HepG2 (cell line): ENCODE results near the gene CNGA1. TPM values are rescaled to one million over a fixed set of nuclear protein-coding genes. Genes with fewer than 3 reads are reported as not detected.

Source experiments
- DPF2 ChIP-seq: sonication (generic); formaldehyde crosslinking; IDR thresholded peaks from 2 replicates; pipeline ENCODE4 v1.4.0; 2020; ENCODE audit warnings: mild to moderate bottlenecking, low read depth, missing genetic modification reagents, borderline replicate concordance
- ETV5 ChIP-seq: IDR thresholded peaks from 2 replicates; pipeline ENCODE4 v1.6.1; 2018; ENCODE audit warnings: missing biosample characterization, missing genetic modification reagents, inconsistent platforms, borderline replicate concordance
- FOXO1 ChIP-seq: sonication (generic); formaldehyde crosslinking; IDR thresholded peaks from 2 replicates; pipeline ENCODE4 v1.4.0; 2020; ENCODE audit warnings: missing genetic modification reagents
- NCOA2 ChIP-seq: sonication (generic); formaldehyde crosslinking; IDR thresholded peaks from 2 replicates; pipeline ENCODE4 v1.8.0; 2022; ENCODE audit warnings: inconsistent platforms
- NFIC ChIP-seq: IDR thresholded peaks from 2 replicates; pipeline ENCODE4 v1.6.1; 2012; ENCODE audit warnings: mild to moderate bottlenecking, low read length, inconsistent platforms
- NR2F1 ChIP-seq, 2 experiments: fragments of 450-650 bp in 1 of 2; formaldehyde crosslinking in 1 of 2; IDR thresholded peaks; 2 replicates each; pipeline versions ENCODE4 v1.5.0 to v1.6.1; 2016 to 2020; ENCODE audit warnings: mild to moderate bottlenecking in 1 of 2, missing compliant biosample characterization in 1 of 2, missing genetic modification reagents in 1 of 2, moderate library complexity in 1 of 2
- NR2F2 ChIP-seq: IDR thresholded peaks from 2 replicates; pipeline ENCODE4 v1.6.1; 2012; ENCODE audit warnings: low read depth, inconsistent platforms, borderline replicate concordance
- RELA ChIP-seq: sonication (generic); formaldehyde crosslinking; IDR thresholded peaks from 2 replicates; pipeline ENCODE4 v1.4.0; 2020; ENCODE audit warnings: missing genetic modification reagents
- SALL1 ChIP-seq: sonication (generic); formaldehyde crosslinking; IDR thresholded peaks from 2 replicates; pipeline ENCODE4 v1.8.0; 2022; ENCODE audit warnings: mild to moderate bottlenecking, missing genetic modification reagents
- SALL2 ChIP-seq: sonication (generic); formaldehyde crosslinking; IDR thresholded peaks from 2 replicates; pipeline ENCODE4 v1.8.1; 2023; ENCODE audit warnings: mild to moderate bottlenecking, missing genetic modification reagents, inconsistent platforms
- SAP130 ChIP-seq: IDR thresholded peaks from 2 replicates; pipeline ENCODE4 v1.6.1; 2016; ENCODE audit warnings: low read depth
- TEAD3 ChIP-seq: optimal IDR thresholded peaks from 2 replicates; pipeline ENCODE3; 2016; ENCODE audit warnings: borderline replicate concordance
- ZBTB8A ChIP-seq: sonication (generic); formaldehyde crosslinking; IDR thresholded peaks from 2 replicates; pipeline ENCODE4 v1.4.0; 2020; ENCODE audit warnings: mild to moderate bottlenecking, low read depth, missing genetic modification reagents, borderline replicate concordance
- polyA plus RNA-seq, 8 experiments: library from polyadenylated mRNA; depleted of rRNA in 3 of 8; stranded (reverse) in 7 of 8; unstranded in 1 of 8; fragments of >200 nt; fragmentation: Illumina TruSeq in 4 of 8; extraction: Trizol in 4 of 8; gene quantifications; 2 replicates each; pipeline versions ENCODE4 v1.2.1 to v1.2.3, GENCODE V29; 2011 to 2016; ENCODE audit warnings: low read depth in 4 of 8, missing spikeins in 1 of 8, mixed read lengths in 1 of 8; ENCODE audit not compliant: insufficient read depth in 1 of 8
- total RNA-seq, 5 experiments: library from RNA; depleted of rRNA; stranded (reverse); fragments of >200 nt; fragmentation: Illumina TruSeq; extraction: Trizol; gene quantifications; 2 replicates each; pipeline ENCODE4 v1.2.3, GENCODE V29; 2016; ENCODE audit warnings: low read depth in 1 of 5
- TF ChIP-seq, protein P1 (sequence below), 2 experiments: sonication (generic) in 1 of 2; formaldehyde crosslinking in 1 of 2; IDR thresholded peaks; 2 replicates each; pipeline versions ENCODE4 v1.4.0 to v1.6.1; 2016 to 2020; ENCODE audit warnings: borderline replicate concordance in 1 of 2, low read depth in 1 of 2, mild to moderate bottlenecking in 1 of 2, missing genetic modification reagents in 1 of 2
- TF ChIP-seq, protein P2 (sequence below), 2 experiments: IDR thresholded peaks; 2 replicates each; pipeline ENCODE4 v1.6.1; 2011 to 2012; ENCODE audit warnings: low read length in 2 of 2, borderline replicate concordance in 1 of 2, low read depth in 1 of 2, mild to moderate bottlenecking in 1 of 2, moderate library complexity in 1 of 2
- TF ChIP-seq, protein P3 (sequence below): sonication (generic); formaldehyde crosslinking; IDR thresholded peaks from 2 replicates; pipeline ENCODE4 v1.4.0; 2020; ENCODE audit warnings: mild to moderate bottlenecking, missing genetic modification reagents

The CNGA1 gene
- total and polyA plus RNA-seq, 2 of the 13 experiments (the other 11 are each of a cell fraction or from before 2014, with no cell fraction given) = 0.22 to 0.40 TPM

DNA sequence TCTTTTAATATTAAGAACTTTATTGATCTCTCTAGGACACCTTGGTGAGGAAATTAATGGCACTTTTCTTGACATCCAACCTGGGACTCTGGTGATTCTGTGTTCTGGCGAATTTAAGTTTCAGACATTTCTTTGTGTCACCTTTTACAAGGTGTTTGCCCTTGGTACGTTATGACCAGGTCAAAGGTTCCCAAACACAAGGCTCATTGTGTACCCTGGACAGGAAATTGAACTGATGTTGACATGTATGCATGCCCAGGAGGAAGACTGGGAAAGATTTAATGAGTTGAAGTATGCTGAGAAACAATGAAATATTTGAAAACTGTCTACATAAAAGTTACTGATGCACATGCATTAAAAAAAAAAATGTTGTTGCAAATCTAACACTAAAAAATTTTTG, 22.2 kb upstream of the CNGA1 start (continued):
- TF ChIP-seq, protein P1, sequence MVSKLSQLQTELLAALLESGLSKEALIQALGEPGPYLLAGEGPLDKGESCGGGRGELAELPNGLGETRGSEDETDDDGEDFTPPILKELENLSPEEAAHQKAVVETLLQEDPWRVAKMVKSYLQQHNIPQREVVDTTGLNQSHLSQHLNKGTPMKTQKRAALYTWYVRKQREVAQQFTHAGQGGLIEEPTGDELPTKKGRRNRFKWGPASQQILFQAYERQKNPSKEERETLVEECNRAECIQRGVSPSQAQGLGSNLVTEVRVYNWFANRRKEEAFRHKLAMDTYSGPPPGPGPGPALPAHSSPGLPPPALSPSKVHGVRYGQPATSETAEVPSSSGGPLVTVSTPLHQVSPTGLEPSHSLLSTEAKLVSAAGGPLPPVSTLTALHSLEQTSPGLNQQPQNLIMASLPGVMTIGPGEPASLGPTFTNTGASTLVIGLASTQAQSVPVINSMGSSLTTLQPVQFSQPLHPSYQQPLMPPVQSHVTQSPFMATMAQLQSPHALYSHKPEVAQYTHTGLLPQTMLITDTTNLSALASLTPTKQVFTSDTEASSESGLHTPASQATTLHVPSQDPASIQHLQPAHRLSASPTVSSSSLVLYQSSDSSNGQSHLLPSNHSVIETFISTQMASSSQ (IDR thresholded peaks at IDR 0.05; ENCODE audit: low read depth) = 0 out of 2 replicates have a peak, but pooled peaks have one; percentile 21
- TF ChIP-seq, protein P1 (CRISPR knock-in tag; IDR thresholded peaks at IDR 0.05; ENCODE audit: borderline replicate concordance) = no peak
- TF ChIP-seq NR2F2 (peak; percentile 18; the same call in 1 of the 2 replicates), SALL1 (peak; percentile 74; the same call in 1 of the 2 replicates), SALL2 (no peak), TEAD3 (CRISPR knock-in tag) (peak; percentile 43), ZBTB8A (CRISPR knock-in tag) (no peak), NCOA2 (CRISPR knock-in tag) (0 out of 2 replicates have a peak, but pooled peaks have one; percentile 20), FOXO1 (CRISPR knock-in tag) (peak; percentile 72; the same call in 1 of the 2 replicates), SAP130 (CRISPR knock-in tag) (peak; percentile 34; the same call in 1 of the 2 replicates), NFIC (peak; percentile 32; the same call in 1 of the 2 replicates), ETV5 (CRISPR knock-in tag) (peak; percentile 87; the same call in 1 of the 2 replicates), RELA (CRISPR knock-in tag) (no peak), DPF2 (CRISPR knock-in tag) (peak; percentile 35; the same call in 1 of the 2 replicates), NR2F1 (CRISPR knock-in tag; IDR thresholded peaks at IDR 0.05) (peak; percentile 54 to 62; a peak in 3 of 4 replicates)
- TF ChIP-seq, protein P2, sequence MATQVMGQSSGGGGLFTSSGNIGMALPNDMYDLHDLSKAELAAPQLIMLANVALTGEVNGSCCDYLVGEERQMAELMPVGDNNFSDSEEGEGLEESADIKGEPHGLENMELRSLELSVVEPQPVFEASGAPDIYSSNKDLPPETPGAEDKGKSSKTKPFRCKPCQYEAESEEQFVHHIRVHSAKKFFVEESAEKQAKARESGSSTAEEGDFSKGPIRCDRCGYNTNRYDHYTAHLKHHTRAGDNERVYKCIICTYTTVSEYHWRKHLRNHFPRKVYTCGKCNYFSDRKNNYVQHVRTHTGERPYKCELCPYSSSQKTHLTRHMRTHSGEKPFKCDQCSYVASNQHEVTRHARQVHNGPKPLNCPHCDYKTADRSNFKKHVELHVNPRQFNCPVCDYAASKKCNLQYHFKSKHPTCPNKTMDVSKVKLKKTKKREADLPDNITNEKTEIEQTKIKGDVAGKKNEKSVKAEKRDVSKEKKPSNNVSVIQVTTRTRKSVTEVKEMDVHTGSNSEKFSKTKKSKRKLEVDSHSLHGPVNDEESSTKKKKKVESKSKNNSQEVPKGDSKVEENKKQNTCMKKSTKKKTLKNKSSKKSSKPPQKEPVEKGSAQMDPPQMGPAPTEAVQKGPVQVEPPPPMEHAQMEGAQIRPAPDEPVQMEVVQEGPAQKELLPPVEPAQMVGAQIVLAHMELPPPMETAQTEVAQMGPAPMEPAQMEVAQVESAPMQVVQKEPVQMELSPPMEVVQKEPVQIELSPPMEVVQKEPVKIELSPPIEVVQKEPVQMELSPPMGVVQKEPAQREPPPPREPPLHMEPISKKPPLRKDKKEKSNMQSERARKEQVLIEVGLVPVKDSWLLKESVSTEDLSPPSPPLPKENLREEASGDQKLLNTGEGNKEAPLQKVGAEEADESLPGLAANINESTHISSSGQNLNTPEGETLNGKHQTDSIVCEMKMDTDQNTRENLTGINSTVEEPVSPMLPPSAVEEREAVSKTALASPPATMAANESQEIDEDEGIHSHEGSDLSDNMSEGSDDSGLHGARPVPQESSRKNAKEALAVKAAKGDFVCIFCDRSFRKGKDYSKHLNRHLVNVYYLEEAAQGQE (IDR thresholded peaks at IDR 0.05; ENCODE audit: borderline replicate concordance in 1 of 2, low read depth in 1 of 2, low read length in 2 of 2) = no peak
- TF ChIP-seq, protein P3, sequence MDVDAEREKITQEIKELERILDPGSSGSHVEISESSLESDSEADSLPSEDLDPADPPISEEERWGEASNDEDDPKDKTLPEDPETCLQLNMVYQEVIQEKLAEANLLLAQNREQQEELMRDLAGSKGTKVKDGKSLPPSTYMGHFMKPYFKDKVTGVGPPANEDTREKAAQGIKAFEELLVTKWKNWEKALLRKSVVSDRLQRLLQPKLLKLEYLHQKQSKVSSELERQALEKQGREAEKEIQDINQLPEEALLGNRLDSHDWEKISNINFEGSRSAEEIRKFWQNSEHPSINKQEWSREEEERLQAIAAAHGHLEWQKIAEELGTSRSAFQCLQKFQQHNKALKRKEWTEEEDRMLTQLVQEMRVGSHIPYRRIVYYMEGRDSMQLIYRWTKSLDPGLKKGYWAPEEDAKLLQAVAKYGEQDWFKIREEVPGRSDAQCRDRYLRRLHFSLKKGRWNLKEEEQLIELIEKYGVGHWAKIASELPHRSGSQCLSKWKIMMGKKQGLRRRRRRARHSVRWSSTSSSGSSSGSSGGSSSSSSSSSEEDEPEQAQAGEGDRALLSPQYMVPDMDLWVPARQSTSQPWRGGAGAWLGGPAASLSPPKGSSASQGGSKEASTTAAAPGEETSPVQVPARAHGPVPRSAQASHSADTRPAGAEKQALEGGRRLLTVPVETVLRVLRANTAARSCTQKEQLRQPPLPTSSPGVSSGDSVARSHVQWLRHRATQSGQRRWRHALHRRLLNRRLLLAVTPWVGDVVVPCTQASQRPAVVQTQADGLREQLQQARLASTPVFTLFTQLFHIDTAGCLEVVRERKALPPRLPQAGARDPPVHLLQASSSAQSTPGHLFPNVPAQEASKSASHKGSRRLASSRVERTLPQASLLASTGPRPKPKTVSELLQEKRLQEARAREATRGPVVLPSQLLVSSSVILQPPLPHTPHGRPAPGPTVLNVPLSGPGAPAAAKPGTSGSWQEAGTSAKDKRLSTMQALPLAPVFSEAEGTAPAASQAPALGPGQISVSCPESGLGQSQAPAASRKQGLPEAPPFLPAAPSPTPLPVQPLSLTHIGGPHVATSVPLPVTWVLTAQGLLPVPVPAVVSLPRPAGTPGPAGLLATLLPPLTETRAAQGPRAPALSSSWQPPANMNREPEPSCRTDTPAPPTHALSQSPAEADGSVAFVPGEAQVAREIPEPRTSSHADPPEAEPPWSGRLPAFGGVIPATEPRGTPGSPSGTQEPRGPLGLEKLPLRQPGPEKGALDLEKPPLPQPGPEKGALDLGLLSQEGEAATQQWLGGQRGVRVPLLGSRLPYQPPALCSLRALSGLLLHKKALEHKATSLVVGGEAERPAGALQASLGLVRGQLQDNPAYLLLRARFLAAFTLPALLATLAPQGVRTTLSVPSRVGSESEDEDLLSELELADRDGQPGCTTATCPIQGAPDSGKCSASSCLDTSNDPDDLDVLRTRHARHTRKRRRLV (CRISPR knock-in tag) = 0 out of 2 replicates have a peak, but pooled peaks have one; percentile 27
